Epidermal melanocyte (primary cell): ENCODE results near the gene HPN.

Experiments used
- DNase-seq: peaks from one replicate; pipeline ENCODE4 v3.0.0; 2011; ENCODE audit warnings: low spot score; ENCODE audit not compliant: insufficient read length

The HPN gene

DNA sequence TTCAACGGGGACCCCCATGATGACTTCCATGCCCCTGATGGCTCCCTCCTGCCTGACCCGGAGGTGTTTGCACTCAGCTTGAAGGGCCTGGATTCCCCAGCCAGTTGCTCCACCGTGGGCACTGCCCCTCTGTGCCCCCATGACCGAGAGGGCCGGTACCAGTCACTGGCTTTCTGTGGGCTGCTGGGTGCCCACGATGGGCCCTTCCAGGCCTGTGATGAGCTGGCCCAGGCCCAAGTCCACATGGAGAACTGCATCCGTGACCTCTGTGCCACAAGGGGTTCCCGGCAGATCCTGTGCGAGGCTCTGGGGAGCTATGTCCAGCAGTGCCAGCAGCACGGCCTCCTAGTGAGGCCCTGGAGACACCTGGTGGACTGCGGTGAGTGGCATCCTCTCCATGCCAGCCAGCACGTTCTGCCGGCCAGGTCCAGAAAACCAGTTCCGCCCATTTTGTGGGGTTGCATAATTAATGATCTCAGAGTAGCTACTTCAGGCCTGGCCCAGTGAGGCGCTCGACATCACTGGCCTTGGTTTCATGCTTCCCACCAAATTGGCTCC, 39.2 kb downstream of the HPN start:
- no peak for DNase-seq

DNA sequence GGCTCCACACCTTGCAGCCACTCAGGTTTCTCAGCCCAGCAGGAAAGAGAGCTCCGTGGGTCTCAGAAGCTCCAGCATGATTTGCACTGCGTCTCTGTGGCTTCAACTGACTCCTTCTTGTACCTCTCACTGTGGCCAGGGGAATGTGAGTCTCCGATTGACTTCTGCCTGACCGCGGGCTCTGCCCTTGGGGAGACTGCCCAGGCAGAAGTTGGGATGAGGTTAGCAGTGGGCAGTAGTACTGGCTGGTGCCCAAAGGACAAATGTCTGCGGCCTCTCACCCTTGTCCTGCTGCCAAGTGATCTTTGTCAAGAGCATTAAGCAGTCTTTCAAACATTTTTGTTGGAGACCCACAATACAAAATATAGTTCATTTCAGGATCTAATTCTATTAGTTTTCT, 39.7 kb downstream of the HPN start:
- no peak for DNase-seq

DNA sequence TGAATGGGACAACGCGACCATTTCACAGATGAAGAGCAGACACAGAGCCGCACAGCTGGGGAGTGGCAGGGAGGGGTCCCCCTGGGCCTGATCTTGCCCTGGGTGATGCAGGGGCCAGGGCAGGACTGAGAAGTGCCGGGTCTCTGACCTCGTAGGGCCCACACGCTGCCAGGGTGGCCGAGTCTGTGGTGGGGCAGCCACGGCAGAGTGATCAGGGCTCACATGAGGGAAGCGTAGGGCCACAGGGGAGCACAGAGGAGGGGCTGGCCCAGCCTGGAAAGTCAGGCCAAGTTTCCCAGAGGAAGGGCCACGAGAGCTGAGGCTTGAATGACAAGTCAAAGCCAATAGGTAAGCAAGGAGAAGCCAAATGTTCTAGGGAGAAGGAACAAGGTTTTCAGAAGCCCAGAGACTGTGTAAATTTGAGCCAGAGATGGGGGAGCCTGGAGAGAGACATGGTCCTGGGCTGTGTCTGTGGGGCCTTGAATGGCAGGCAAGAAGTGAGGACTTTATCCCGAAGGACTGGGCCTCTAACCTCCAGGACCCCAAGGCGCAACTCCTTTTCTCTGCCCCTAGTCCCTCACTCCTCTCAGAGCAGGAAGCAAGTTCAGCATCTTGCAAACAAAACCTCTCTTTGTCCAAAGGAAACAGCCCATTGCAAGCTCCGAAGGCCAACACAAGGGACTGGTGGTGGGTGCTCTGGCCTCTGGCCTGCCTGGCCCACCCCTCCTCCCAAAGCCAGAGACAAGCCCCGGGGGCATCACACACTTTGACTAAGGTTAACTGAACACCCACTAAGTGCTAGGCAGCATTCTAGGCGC, 42.4 kb downstream of the HPN start:
- DNase-seq = peak; percentile 62

DNA sequence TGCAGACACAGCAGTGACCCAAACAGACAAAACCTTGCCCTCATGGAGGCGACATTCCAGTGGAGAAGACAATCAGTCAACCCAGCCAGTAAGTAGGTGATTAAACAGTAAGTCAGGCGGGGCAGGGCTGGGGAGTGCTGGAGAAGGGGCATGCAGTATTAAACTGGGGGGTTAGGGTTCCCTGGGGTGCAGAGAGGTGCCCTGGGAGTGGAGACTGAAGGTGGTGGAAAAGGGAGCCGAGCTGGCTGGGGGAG, 42.9 kb downstream of the HPN start:
- no peak for DNase-seq

DNA sequence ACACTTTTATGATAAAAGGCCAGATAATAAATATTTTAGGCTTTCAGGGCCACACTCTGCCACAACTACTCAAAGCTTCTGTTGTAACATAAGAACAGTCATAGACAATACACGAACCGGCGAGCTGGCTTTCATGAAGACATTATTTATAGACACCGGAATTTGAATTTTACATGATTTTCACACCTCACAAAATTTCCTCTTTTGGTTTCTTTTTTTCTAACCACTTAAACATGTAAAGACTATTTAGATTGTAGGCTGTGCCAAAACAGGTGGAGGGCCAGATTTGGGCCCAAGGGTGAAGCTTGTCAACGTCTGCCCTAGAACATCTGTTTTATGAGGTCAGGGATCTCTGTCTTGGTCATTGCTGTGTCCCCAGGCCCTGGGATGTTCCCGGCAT, 44.4 kb downstream of the HPN start:
- DNase-seq = no peak

DNA sequence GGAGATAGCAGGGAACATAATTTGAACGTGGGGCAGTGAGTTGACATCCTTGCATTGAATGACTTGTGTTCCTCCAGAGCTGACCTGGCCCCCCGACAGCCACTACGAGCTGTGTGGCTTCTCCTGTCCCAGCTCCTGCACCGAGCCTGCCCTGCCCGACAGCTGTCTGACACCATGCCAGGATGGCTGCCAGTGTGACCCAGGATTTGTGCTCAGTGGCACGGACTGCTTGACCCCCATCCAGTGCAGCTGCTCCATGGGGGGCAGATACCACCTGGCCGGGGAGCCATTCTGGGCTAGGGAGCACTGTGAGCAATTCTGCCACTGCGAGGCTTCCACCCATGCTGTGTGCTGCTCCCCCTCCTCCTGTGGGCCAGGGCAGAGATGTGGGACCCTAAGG, 44.9 kb downstream of the HPN start:
- DNase-seq = no peak

DNA sequence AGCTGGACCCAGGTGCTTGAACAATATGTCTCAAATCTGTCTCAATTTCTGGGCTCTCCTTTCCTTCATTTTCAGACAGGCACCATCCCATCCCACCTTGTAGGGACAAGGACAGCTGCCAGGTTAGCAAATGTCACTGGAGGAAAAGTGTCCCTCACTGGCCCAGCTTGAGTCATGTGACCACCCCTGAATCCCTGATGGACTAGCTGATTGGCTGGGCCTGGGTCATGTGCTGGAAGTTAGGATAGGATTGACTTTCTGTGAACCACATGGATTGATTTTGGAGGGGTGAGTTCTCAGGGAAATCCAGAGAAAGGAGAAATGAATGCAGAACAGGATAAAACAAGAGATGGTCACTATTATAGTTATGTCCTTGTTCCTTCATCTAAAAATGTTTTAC, 45.9 kb downstream of the HPN start:
- DNase-seq = no peak

DNA sequence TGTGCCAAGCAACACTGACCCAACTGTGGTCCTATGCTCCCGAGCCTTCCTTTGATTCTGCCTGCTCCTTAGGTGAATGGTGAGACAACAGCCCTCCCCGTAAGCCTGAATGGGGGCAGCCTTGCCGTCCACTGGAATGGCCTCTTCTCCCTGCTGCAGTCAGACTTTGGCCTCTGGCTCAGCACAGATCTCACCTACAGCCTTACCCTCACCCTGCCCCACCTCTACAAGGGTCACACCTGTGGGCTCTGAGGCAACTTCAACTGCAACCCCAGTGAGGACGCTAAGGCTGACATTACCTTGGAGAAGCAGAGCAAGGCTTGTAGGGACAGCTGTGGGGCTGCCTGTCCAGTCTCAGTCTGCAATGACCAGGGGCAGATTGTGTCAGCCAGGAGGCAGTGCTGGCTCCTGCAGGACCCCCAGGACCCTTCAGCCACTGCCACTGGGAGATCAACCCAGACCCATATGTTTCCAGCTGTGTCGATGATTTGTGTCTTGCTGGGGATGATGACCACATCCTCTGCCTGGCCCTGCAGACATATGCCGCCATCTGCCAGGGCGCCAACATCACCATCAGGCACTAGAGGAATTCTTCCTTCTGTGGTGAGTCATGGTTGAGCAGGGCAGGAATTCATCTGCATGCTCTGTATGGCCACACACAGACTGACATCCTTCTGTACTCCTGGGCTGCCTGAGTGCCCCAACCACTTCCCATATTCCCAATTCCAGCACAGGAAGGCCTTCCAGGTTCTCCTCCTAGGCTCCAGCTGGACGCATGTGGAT, 46.8 kb downstream of the HPN start:
- DNase-seq = peak; percentile 79

DNA sequence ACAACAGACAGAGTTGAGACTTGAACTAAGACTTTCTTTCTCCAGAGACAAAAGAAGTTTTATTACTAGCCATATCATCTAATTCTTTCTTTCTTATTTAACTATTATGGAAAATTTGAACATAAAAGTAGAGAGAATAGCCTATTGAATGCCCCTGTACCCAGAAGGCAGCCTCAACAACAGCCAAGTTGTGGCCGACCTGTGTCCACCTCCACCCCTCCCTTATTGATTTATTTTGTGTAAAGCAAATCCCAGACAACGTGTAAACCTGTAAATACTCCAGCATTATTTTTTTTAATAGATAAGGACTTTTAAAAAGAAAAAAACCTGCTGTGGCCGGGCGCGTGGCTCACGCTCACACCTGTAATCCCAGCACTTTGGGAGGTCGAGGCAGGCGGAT, 48.0 kb downstream of the HPN start:
- DNase-seq = no peak

DNA sequence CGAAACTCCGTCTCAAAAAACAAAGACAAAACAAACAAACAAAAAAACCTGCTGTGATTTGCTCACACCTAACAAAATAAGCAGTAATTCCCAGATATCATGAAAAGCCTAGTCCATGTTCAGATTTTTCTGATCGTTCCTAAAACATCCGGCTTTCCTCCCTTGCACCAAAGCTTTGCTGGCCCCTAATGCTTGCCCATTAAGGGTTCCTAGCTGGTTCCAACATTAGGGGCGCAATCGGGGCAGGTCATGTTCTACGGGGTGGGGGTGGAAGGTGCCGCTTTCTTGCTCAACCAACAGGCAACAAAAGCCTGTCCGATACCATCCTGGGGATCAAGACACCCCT, 48.6 kb downstream of the HPN start:
- no peak for DNase-seq

DNA sequence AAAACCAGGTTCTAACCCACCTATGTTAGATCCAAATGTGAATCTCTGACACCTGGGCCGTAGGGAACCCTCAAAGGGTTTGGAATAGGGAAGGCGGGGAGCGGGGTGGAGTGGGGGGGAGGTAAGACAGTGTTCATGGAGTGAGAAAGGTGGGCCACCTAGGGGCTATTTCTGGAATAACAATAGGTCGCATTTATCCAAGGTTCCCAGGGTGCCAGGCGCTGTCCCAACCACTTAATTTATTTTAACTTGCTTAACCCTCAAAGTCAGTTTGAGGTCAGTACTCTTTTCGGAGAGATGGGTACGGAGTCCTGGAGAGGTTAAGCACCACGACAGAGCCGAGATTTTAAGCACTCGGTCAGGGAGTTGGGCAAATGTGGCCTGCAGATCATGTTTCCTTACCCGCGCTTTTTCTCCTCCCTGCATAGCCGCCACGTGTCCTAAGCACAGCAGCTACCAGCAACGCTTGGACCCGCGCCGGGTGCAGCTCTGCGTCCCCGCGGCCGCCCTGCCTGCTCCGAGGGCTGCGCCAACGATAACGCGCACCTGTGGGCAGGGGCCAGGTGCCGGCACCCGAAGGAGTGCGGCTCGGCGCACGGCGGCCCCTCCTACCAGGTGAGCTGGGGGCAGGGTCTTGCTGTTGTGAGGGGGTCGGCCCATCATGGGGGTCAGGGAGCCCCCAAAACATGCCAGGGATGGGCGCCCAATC, 49.1 kb downstream of the HPN start:
- peak; percentile 91 for DNase-seq

DNA sequence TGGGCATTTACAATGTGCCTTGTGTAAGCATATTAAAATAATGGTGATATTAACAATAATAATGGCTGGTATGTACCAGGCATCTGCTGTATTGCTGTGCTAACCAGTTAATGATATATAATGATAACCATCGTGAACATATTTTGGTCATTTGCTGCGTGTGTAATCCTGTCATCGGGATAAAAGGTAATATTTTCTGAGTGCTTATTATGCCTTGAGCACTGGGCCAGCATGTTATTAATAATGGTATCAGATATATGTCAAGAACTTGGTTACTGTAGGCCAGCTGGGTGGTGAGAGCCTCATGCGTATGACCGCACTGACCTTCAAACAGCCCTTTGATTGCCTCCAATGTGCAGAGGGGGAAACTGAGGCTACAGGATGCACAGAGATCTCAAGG, 51.9 kb downstream of the HPN start:
- DNase-seq = no peak

DNA sequence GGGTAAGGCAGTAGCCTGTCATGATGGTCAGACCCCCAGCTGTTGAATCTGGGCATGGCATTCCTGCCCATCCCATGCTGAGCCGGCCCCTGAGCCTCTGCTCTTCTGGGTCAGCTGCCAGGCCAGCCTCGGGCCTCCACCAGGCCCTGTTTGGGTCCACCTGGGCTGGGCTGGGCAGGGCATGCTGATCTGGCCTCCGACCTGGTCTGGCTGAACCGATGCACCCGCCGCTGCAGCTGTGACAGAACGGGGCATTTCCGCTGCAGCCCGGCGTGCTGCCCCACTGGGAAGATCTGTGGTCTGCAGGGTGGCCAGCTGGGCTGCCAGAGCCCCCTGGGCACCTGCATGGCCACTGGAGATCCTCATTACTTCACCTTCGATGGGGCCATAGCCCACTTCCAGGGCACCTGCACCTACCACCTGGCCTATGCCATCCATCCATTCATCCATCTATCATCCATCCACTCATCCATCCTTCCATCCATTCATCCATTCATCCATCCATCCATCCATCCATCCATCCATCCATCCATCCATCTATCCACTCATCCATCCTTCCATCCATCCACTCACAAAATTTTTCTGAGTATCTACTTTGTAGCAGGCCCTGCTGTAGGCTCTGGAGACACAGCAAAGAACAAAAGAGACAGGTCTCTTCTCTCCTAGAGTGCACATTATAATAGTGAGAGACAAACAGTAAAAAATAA, 52.6 kb downstream of the HPN start:
- DNase-seq = no peak

DNA sequence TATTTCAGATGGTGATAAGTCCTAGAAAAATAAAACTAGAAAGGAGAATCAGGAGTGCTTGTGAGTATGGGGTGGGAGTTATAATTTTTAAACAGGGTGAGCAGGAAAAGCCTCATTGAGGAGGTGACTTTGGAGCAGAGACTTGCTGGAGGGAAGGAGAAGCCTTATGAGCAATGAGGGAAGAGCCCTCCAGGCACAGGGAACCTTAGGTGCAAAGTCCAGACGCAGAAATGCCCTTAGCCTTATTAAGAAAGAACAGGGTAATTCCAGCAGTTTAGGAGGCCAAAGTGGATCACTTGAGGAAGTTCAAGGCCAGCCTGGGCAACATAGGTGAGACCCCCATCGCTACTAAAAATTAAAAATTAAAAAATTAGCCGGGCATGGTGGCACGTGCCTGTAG, 53.1 kb downstream of the HPN start:
- no peak for DNase-seq

DNA sequence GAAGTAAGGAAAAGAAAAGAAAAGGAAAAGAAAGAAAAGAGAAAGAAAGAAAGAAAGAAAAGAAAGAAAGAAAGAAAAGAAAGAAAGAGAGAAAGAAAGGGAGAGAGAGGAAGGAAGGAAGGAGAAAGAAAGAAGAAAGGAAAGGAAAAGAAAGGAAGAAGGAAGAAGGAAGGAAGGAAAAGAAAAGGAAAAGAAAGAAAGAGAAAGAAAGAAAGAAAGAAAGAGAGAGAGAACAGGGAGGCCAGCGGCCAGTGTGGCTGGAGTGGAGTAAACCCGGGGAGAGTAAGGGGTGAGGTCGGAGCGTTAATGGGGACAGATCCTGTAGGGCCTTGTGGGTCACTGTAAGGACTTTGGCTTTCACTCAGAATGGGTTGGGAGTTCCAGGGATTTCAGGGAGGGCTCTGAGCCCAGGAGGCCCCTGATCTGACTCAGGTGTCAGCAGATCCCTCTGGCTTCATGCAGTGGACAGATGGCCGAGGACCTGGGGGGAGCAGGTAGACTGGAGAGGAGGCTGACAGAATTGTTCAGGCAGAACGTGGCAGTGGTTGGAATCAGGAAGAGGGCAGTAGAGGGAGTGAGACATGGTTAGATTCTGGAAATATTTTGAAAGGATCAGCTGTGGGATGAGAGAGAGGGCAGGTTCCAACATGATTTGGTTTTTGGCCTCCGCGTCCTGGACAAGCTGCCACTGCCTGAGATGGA, 54.3 kb downstream of the HPN start:
- no peak for DNase-seq

DNA sequence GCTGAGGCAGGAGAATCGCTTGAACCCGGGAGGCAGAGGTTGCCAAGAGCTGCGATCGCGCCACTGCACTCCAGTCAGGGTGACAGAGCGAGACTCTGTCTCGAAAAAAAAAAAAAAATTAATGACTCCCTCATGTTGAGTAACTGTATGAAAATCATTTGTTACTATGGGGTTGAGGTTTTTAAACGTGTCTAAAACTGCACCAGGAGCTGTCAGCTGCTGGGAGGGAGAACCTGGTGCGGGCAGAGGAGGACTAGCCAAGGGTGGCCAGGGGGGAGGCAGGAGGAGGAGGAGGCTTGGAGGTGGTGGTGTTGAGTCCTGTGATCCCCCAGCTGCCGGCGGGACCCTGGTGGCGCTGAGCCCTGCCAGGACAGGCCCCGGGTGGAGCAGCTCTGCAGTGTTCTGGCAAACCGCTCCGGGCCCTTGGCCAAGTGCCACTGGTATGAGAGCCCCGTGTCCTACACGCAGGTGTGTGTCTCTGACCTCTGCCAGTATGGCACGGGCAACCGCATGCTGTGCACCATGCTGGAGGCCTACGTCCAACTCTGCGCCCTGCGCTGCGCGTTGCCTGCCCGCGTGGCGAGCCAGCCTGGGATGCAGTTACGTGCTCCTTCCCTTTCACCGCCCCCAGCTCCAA, 57.0 kb downstream of the HPN start:
- DNase-seq = no peak

DNA sequence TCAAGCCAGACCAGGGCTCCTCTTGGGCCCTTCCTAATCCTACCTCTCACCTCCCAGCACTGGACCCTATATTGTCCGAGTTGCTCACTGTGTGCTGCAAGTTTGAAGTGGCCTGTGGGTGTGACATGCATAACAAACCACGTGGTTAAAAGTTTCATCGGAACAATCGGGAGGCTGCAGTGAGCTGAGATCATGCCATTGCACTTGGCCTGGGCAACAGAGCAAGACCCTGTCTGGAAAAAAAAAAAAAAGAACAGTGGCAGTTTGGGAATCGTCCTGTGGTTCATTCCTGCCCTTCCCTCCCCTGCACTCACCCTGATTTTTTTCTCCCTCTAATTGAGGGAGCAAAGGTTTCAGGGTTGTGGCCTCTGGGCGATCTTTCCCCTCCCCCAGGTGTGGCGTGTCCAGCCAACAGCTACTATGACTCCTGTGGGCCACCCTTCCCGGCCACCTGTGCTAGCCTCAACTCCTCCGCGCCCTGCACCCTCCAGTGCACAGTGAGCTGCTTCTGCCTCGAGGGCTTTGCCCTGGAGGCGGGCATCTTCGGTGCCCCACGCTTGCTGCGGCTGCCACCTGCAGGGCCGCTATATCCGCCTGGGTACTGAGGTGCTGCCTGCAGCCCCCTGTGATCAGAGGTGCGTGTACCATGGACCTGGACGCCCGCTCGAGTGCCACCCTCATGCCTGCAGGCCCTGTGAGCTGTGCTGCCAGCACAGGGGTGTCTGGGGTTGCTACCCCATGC, 57.8 kb downstream of the HPN start:
- no peak for DNase-seq

DNA sequence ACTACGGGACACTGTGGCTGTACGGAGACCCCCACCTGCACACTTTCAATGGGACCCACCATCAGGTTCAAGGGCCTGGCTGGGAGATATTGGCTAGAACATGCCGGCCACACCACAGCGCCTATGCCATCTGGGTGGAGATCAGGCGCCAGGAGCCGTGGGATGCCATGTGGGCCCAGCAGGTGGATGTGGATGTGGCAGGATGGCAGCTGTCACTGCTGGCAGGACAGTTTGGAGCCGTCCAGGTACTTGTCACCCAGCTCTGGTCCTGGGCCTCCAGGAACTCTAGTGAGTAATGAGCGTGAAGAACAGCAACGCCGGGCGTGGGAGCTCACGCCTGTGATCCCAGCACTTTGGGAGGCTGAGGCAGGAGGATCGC, 58.4 kb downstream of the HPN start:
- no peak for DNase-seq

DNA sequence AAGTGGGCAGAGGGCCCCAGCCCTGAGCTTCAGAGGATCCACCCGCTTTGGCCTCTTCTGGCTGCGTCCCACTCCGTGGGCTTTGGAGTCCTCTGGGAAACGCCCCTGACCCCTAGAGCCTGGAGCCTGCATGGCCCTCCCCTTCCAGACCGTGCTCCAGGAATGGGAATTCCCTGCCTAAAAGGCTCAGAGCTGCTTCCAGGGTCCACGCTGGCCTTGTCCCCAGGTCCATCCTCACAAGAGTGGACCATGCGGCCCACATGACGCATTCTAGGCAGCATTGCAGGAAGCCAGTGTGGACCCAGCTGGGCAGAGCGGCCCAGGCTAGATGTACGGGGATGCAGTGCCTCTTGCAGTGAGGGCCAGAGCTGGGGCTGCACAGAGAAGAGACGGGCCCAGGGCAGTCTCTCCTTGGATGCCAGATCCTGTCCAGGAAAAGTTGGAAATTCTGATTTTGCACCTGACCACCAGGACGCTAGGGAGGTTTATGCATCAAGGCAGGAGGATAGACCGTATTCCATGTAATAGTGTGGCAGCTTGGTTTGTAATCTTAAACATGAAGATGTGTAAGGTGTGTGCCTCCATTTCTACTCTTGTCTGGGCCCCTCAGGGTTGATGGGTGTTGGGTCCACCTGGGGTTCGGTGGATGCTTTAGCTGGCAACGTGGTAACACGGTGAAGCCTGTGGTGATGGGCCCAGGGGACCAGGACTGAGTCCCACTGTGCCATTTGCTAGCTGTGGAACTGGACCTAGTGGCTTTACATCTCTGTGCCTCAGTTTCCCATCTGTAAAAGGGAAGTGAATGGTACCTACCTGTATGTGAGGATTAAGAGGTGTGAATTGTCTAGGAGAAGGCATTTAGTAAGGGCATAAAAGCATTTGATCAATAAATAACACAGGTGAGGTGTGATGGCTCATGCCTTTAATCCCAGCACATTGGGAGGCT, 59.3 kb downstream of the HPN start:
- DNase-seq = no peak
